SJSA1 (cell line): ENCODE data around the gene ACOT7. TPM values are rescaled to one million over a fixed set of nuclear protein-coding genes. Genes with fewer than 3 reads are reported as not detected.

Experiments
- DNase-seq, 2 experiments: peaks; one replicate each; pipeline ENCODE4 v3.0.0-alpha.2; 2015 to 2020; ENCODE audit warnings: low spot score in 2 of 2, low read depth in 1 of 2
- H3K27ac ChIP-seq: fragments of 250-450 bp; sonication (Bioruptor Pico); 2 replicates; pipeline ENCODE4 v1.5.1; 2020; ENCODE audit warnings: mild to moderate bottlenecking, moderate library complexity
- H3K27me3 ChIP-seq: fragments of 250-450 bp; sonication (Bioruptor Pico); replicated peaks from 2 replicates; pipeline ENCODE4 v1.5.1; 2020; ENCODE audit warnings: mild to moderate bottlenecking, moderate library complexity
- H3K36me3 ChIP-seq: fragments of 250-450 bp; sonication (Bioruptor Pico); 2 replicates; pipeline ENCODE4 v1.5.1; 2020; ENCODE audit warnings: mild to moderate bottlenecking
- H3K4me1 ChIP-seq: fragments of 250-450 bp; sonication (Bioruptor Pico); replicated peaks from 2 replicates; pipeline ENCODE4 v1.6.1; 2021; ENCODE audit warnings: mild to moderate bottlenecking
- H3K4me3 ChIP-seq: fragments of 250-450 bp; sonication (Bioruptor Pico); 2 replicates; pipeline ENCODE4 v1.5.1; 2020; ENCODE audit warnings: mild to moderate bottlenecking
- H3K9me3 ChIP-seq: fragments of 250-450 bp; sonication (Bioruptor Pico); replicated peaks from 2 replicates; pipeline ENCODE4 v1.5.1; 2020; ENCODE audit warnings: mild to moderate bottlenecking
- total RNA-seq: library from RNA; depleted of rRNA; stranded (reverse); fragments of >200 nt; shearing (Covaris generic); gene quantifications from 2 replicates; pipeline ENCODE4 v1.2.3, GENCODE V29; 2014

ACOT7 gene
- total RNA-seq, 1 experiment from 2014 or later = 33.9 TPM

GRCh38 chr1:6345460-6345859 is 48.1 kb downstream of the ACOT7 start:
- no peak overlapping the region for H3K27ac ChIP-seq
- no peak for DNase-seq
- H3K9me3 ChIP-seq = 0 out of 2 replicates have a peak, but pooled peaks cover 2% of the 10 kb centered on the region
- peaks cover 5% of the 10 kb centered on the region for H3K36me3 ChIP-seq
- peaks cover 5% of the 10 kb centered on the region; the same call in 1 of the 2 replicates for H3K4me1 ChIP-seq
- no peak overlapping the region for H3K4me3 ChIP-seq
- H3K27me3 ChIP-seq = no peaks in the 10 kb centered on the region

GRCh38 chr1:6345009-6345408 is 48.6 kb downstream of the ACOT7 start:
- H3K36me3 ChIP-seq = peaks cover 5% of the 10 kb centered on the region
- DNase-seq = no peak
- 0 out of 2 replicates have a peak, but pooled peaks cover 2% of the 10 kb centered on the region for H3K9me3 ChIP-seq
- peaks cover 5% of the 10 kb centered on the region; the same call in 1 of the 2 replicates for H3K4me1 ChIP-seq
- no peaks in the 10 kb centered on the region for H3K27me3 ChIP-seq
- no peak overlapping the region for H3K4me3 ChIP-seq
- H3K27ac ChIP-seq = no peak overlapping the region

GRCh38 chr1:6343506-6344405 is 49.8 kb downstream of the ACOT7 start:
- no peaks in the 10 kb centered on the region; the same call in 1 of the 2 replicates for H3K36me3 ChIP-seq
- DNase-seq = peak; percentile 53 to 69
- H3K4me1 ChIP-seq = peaks cover 5% of the 10 kb centered on the region; the same call in 1 of the 2 replicates
- no peak overlapping the region for H3K4me3 ChIP-seq
- H3K9me3 ChIP-seq = 0 out of 2 replicates have a peak, but pooled peaks cover 2% of the 10 kb centered on the region
- no peaks in the 10 kb centered on the region for H3K27me3 ChIP-seq
- no peak overlapping the region for H3K27ac ChIP-seq

GRCh38 chr1:6342056-6342455 is 51.5 kb downstream of the ACOT7 start:
- no peak for DNase-seq
- H3K4me1 ChIP-seq = no peaks in the 10 kb centered on the region
- no peaks in the 10 kb centered on the region for H3K27me3 ChIP-seq
- no peaks in the 10 kb centered on the region; the same call in 1 of the 2 replicates for H3K36me3 ChIP-seq
- 0 out of 2 replicates have a peak, but pooled peaks cover 2% of the 10 kb centered on the region for H3K9me3 ChIP-seq
- H3K27ac ChIP-seq = no peak overlapping the region
- no peak overlapping the region for H3K4me3 ChIP-seq

- no peaks in the 10 kb centered on the region for H3K4me1 ChIP-seq
- no peak for DNase-seq
- H3K9me3 ChIP-seq = 0 out of 2 replicates have a peak, but pooled peaks cover 2% of the 10 kb centered on the region
- no peaks in the 10 kb centered on the region; the same call in 1 of the 2 replicates for H3K36me3 ChIP-seq
- no peak overlapping the region for H3K27ac ChIP-seq
- H3K27me3 ChIP-seq = no peaks in the 10 kb centered on the region
- H3K4me3 ChIP-seq = no peak overlapping the region
Measured at GRCh38 chr1:6338695-6339094, 54.9 kb downstream of the ACOT7 start.

- Histone ChIP-seq H3K4me3 (no peak overlapping the region), H3K4me1 (no peaks in the 10 kb centered on the region), H3K27ac (no peak overlapping the region), H3K36me3 (no peaks in the 10 kb centered on the region; the same call in 1 of the 2 replicates), H3K27me3 (no peaks in the 10 kb centered on the region), H3K9me3 (no peaks in the 10 kb centered on the region)
- no peak for DNase-seq
Measured at GRCh38 chr1:6336776-6337622, 56.6 kb downstream of the ACOT7 start.

GRCh38 chr1:6334261-6334993 is 59.1 kb downstream of the ACOT7 start:
- H3K27me3 ChIP-seq = no peaks in the 10 kb centered on the region
- no peaks in the 10 kb centered on the region for H3K9me3 ChIP-seq
- no peak for DNase-seq
- no peaks in the 10 kb centered on the region; the same call in 1 of the 2 replicates for H3K36me3 ChIP-seq
- no peak overlapping the region for H3K4me3 ChIP-seq
- no peaks in the 10 kb centered on the region for H3K4me1 ChIP-seq
- H3K27ac ChIP-seq = no peak overlapping the region

GRCh38 chr1:6332821-6333220 is 60.7 kb downstream of the ACOT7 start:
- no peaks in the 10 kb centered on the region for H3K27me3 ChIP-seq

GRCh38 chr1:6331543-6332273 is 61.9 kb downstream of the ACOT7 start:
- DNase-seq = no peak
- Histone ChIP-seq H3K4me3 (no peak overlapping the region), H3K4me1 (no peaks in the 10 kb centered on the region), H3K27ac (no peak overlapping the region), H3K9me3 (no peaks in the 10 kb centered on the region), H3K27me3 (no peaks in the 10 kb centered on the region), H3K36me3 (no peaks in the 10 kb centered on the region)

More at GRCh38 chr1:6332821-6333220, 60.7 kb downstream of the ACOT7 start:
- DNase-seq = no peak
- H3K4me1 ChIP-seq = no peaks in the 10 kb centered on the region
- no peaks in the 10 kb centered on the region for H3K36me3 ChIP-seq
- H3K27ac ChIP-seq = no peak overlapping the region
- no peaks in the 10 kb centered on the region for H3K9me3 ChIP-seq
- H3K4me3 ChIP-seq = no peak overlapping the region

GRCh38 chr1:6330410-6330911 is 63.1 kb downstream of the ACOT7 start:
- Histone ChIP-seq H3K27ac (no peak overlapping the region), H3K4me3 (no peak overlapping the region), H3K36me3 (no peaks in the 10 kb centered on the region), H3K4me1 (no peaks in the 10 kb centered on the region), H3K27me3 (no peaks in the 10 kb centered on the region), H3K9me3 (no peaks in the 10 kb centered on the region)
- no peak for DNase-seq

GRCh38 chr1:6329851-6330250 is 63.7 kb downstream of the ACOT7 start:
- H3K36me3 ChIP-seq = no peaks in the 10 kb centered on the region
- H3K4me3 ChIP-seq = no peak overlapping the region
- no peak overlapping the region for H3K27ac ChIP-seq
- H3K4me1 ChIP-seq = no peaks in the 10 kb centered on the region
- H3K9me3 ChIP-seq = no peaks in the 10 kb centered on the region
- no peak for DNase-seq
- H3K27me3 ChIP-seq = no peaks in the 10 kb centered on the region

- H3K27ac ChIP-seq = no peak overlapping the region
- H3K4me1 ChIP-seq = no peaks in the 10 kb centered on the region
- H3K36me3 ChIP-seq = no peaks in the 10 kb centered on the region
- H3K4me3 ChIP-seq = no peak overlapping the region
- no peaks in the 10 kb centered on the region for H3K9me3 ChIP-seq
- DNase-seq = no peak
- H3K27me3 ChIP-seq = no peaks in the 10 kb centered on the region
Measured at GRCh38 chr1:6329396-6329795, 64.2 kb downstream of the ACOT7 start.
